C4-2B (cell line): ENCODE measurements around the gene CAB39L.

Source experiments
- H3K27ac ChIP-seq: fragments of 450-650 bp; 2 replicates; pipeline ENCODE4 v1.5.1; 2017
- CTCF ChIP-seq: fragments of 450-650 bp; conservative IDR thresholded peaks from 2 replicates; pipeline ENCODE4 v1.5.1; 2017; ENCODE audit warnings: mild to moderate bottlenecking
- ZFX ChIP-seq: fragments of 450-650 bp; IDR thresholded peaks from 2 replicates; pipeline ENCODE4 v1.6.1; 2017

Gene CAB39L

GRCh38 chr13:49304356-49304755, 139.5 kb downstream of the CAB39L start:
- no peak overlapping the region for H3K27ac ChIP-seq
- TF ChIP-seq CTCF, result no peak
- no peak for TF ChIP-seq ZFX

GRCh38 chr13:49303533-49304252, 140.2 kb downstream of the CAB39L start:
- no peak for TF ChIP-seq CTCF
- no peak for TF ChIP-seq ZFX
- no peak overlapping the region for H3K27ac ChIP-seq

- TF ChIP-seq CTCF (no peak), ZFX (no peak)
- no peak overlapping the region for H3K27ac ChIP-seq
Observed at GRCh38 chr13:49302817-49303216, 141.0 kb downstream of the CAB39L start.

GRCh38 chr13:49302222-49302621, 141.6 kb downstream of the CAB39L start:
- H3K27ac ChIP-seq, result no peak overlapping the region
- TF ChIP-seq ZFX (no peak), CTCF (no peak)

GRCh38 chr13:49300739-49301589, 142.9 kb downstream of the CAB39L start:
- H3K27ac ChIP-seq, result peak overlapping the region; percentile 18
- peak; percentile 87 for TF ChIP-seq CTCF
- TF ChIP-seq ZFX, result no peak

GRCh38 chr13:49300276-49300675, 143.6 kb downstream of the CAB39L start:
- no peak overlapping the region for H3K27ac ChIP-seq
- TF ChIP-seq CTCF (no peak), ZFX (no peak)
